Astrocyte (in vitro differentiated cells and primary cell): ENCODE results near the gene RPUSD1.

ENCODE experiments used
- CTCF ChIP-seq: IDR thresholded peaks from 2 replicates; pipeline ENCODE4 v1.5.1; 2011; ENCODE audit warnings: low read depth, mild to moderate bottlenecking, inconsistent platforms, low read length, moderate library complexity; ENCODE audit not compliant: insufficient read depth
- EZH2 ChIP-seq: IDR thresholded peaks from 2 replicates; pipeline ENCODE4 v1.6.1; 2012; ENCODE audit warnings: mild to moderate bottlenecking, low read length, inconsistent platforms; ENCODE audit not compliant: insufficient read depth

DNA sequence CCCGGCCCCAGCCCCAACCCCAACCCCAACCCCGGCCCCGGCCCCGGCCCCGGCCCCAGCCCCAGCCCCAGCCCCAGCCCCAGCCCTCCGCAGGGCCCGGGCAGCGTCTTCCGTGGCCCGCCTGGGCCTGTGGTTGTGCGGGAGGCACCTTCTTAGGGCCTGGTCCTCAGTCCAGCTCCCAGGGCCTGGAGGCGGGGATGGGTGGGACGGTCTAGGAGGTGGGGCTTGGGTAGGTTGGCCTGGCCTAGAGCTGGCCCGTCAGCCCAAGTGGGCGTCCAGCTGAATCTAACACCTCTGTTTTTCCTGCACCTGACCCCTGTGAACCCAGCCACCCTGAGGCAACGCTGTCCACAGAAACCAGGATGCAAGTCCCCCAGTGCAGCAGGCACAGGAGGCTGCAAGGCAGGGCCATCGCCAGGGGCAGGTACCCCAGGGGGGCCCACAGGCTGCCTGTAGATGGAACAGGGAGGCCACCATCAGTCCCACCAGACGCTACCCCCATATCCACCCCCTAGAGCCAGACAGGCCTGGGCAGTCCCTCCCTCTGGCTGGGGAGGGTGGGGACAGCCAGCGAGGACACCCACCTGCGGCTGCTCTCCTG lies 18.9 kb downstream of the RPUSD1 start:
- TF ChIP-seq CTCF (no peak), EZH2 (no peak)
